ENCODE results near the gene MOGAT2.
"Not testable (repeated sequence)": the region's sequence is repeated elsewhere in the genome, so short reads cannot be mapped to it uniquely, and the experiment has no call there.

MOGAT2 gene

GRCh38 chr11:75719340-75720239, 2.0 kb downstream of the MOGAT2 start:
- no peak for DNase-seq (ENCODE audit: low read depth)

- no peak for DNase-seq (ENCODE audit: low read depth)
Observed at GRCh38 chr11:75720639-75721038, 3.0 kb downstream of the MOGAT2 start.

- no peak for DNase-seq (ENCODE audit: low read depth)
Observed at GRCh38 chr11:75721852-75722668, 4.4 kb downstream of the MOGAT2 start.

DNA sequence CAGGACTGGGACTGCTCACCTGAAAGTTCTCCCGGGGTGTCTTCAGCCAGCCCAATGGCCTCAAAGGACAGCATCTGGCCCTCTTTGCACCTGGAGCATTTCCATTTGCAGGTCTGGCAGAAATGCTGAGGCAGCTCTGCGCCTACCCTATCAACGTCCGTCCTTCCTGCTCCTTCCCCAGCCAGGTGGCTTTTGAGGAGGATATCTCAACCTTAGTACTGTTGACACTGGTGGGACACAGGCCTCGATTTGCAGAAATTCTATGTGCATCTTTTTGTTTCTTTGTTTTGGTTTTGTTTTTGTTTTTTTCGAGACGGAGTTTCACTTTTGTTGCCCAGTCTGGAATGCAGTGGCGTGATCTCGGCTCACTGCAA, 5.0 kb downstream of the MOGAT2 start:
- no peak for DNase-seq (ENCODE audit: low read depth)

DNA sequence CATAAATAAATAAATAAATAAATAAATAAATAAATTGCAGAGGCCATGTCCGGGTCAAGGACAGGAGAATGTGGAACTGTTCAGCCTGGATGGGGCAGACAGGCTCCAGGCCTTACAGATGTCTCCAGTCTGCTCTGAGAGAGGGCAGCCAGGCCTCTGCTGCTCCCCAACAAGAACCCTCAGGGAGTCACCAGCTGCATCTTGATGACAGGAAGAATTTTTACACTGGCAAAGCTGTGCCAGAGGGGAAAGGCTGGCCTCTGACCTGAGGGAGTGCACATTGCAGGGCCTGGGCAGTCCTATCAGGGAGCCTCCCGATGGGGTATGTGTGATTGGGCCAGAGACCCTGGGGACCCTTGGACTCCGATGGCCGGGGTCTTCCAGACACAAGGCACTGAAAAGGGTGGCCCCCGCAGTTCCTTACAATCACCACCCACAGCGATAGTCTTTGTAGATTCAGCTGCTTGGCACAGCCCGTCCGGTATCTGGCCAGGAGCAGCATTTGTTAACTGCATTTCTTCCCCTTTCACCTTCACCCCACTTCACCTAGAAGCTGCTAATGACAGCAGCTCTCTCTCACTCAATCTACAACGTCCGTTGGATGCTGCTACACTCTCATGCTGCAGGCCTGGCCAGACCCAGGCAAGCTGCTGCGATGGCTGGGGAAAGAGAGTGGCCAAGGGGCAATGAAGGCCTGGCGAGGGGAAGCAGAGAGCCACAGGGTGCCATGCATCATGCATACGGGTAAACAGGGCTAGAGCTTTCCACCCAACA, 8.1 kb downstream of the MOGAT2 start:
- DNase-seq (ENCODE audit: low read depth) = no peak

GRCh38 chr11:75728992-75729391, 11.4 kb downstream of the MOGAT2 start:
- no peak for DNase-seq (ENCODE audit: low read depth)

- DNase-seq (ENCODE audit: low read depth) = no peak
Observed at GRCh38 chr11:75731095-75731494, 13.5 kb downstream of the MOGAT2 start.

- no peak for DNase-seq (ENCODE audit: low read depth)
Observed at GRCh38 chr11:75733071-75733430, 15.4 kb downstream of the MOGAT2 start.

DNA sequence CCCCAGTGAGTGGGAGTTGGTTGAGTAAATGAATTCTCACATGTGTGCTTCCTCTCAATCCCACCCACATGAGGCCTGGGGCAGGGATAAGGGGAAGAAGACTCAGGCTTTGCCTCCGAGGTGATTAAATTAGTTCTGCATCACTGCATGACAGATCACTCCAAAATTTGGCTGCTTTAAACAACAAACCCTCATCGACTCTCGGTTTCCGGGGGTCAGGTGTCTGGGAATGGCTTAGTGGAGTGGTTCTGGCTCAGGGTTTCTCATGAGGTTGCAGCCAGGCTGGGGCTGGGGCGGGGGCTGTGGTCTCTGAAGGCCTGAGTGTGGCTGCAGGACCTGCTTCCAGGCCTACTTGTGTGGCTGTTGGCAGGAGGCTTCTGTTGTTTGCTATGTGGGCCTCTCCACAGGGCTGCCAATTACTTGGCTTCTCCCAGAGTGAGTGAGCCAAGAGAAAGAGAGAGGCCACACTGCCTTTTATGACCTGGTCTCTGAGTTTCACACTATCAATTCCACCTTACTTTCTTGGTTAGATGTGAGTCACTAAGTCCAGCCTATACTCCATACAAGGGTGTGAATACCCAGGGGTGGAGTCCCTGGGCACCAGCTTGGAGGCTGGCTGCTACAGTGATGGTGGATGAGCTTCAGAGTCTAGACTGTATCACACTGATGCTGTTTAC, 15.9 kb downstream of the MOGAT2 start:
- no peak for DNase-seq (ENCODE audit: low read depth)

GRCh38 chr11:75734491-75735180, 17.0 kb downstream of the MOGAT2 start:
- DNase-seq (ENCODE audit: low read depth) = no peak

GRCh38 chr11:75735181-75735845, 17.7 kb downstream of the MOGAT2 start:
- DNase-seq (ENCODE audit: low read depth) = no peak

DNA sequence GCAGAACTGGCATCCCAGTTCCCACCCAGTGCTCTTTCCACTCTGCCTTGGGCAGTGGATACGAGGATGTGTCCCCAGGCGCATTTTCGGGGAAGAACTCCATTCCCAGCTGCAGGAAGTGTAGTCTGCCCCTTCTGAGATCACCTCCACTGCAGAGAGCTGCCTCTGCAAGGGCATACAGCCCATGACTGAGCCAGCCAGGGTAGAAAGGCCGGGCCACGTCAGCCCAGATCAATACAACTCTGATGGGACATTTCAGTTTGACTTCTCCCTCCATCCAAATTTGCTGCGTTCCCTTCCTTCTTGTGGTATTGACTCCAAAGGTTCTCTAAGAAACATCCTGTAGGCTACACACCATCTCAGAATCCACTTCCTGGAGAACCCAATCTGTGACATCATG, 19.7 kb downstream of the MOGAT2 start:
- DNase-seq (ENCODE audit: low read depth) = no peak

- DNase-seq (ENCODE audit: low read depth) = no peak
Observed at GRCh38 chr11:75740681-75741080, 23.0 kb downstream of the MOGAT2 start.

DNA sequence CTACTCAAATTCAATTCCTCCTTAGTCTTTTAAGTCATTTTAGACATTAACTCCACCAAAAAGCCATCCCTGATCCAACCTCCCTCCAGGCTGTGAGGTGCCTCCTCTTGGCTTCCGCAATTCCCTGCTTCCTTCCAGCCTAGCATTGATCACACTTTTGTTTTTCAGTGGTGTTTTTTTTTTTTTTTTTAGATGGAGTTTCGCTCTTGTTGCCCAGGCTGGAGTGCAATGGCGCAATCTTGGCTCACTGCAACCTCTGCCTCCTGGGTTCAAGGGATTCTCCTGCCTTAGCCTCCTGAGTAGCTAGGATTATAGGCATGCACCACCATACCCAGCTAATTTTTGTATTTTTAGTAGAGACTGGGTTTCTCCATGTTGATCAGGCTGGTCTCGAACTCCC, 25.5 kb downstream of the MOGAT2 start:
- not testable (repeated sequence) for DNase-seq (ENCODE audit: low read depth)

DNA sequence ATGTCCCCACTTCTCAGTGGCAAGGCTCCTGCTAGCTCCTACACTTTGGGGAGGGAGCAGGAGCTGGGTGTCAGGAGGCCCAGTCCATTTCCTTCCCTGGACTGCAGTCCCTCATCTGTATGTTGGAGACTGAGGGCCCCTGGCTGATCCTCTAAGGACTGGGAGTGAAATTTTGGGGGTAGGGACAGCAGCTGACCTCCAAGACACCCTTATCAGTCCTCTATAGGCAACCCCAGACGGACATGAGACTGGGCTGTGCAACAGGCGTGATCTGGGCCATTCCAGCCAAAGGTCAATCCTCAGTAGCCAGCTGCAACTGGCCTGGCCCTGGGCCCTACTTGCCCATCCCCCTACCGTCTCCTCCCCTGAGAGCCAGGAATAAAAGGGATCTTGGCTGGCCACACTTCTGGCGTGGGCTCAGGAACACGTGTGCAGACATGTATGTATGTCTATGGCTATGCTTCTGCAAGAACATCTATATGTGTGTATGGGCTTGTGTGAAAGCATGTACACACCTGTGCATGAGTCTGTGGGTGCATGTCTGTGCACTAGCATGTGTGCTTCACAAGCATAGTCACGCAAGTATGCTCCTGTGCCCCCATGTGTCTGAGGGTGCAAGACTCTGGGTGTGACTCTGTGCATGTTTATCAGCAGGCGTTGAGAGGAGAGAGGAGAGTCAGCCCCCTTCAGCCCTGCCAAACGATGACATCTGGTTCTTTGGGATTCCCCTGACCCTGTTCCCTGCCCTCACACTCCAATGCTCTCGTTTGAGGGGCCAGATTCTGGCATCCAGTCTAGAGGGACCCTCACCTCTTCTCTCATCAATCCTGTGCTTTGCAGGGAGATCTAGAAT, 26.3 kb downstream of the MOGAT2 start:
- no peak for DNase-seq (ENCODE audit: low read depth)

GRCh38 chr11:75745807-75746206, 28.2 kb downstream of the MOGAT2 start:
- DNase-seq (ENCODE audit: low read depth) = no peak

DNA sequence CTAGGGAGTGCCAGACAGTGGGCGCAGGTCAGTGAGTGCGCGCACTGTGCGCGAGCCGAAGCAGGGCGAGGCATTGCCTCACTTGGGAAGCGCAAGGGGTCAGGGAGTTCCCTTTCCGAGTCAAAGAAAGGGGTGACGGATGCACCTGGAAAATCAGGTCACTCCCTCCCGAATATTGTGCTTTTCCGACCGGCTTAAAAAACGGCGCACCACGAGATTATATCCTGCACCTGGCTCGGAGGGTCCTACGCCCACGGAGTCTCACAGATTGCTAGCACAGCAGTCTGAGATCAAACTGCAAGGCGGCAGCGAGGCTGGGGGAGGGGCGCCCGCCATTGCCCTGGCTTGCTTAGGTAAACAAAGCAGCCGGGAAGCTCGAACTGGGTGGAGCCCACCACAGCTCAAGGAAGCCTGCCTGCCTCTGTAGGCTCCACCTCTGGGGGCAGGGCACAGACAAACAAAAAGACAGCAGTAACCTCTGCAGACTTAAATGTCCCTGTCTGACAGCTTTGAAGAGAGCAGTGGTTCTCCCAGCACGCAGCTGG, 31.2 kb downstream of the MOGAT2 start:
- DNase-seq (ENCODE audit: low read depth) = not testable (repeated sequence)

DNA sequence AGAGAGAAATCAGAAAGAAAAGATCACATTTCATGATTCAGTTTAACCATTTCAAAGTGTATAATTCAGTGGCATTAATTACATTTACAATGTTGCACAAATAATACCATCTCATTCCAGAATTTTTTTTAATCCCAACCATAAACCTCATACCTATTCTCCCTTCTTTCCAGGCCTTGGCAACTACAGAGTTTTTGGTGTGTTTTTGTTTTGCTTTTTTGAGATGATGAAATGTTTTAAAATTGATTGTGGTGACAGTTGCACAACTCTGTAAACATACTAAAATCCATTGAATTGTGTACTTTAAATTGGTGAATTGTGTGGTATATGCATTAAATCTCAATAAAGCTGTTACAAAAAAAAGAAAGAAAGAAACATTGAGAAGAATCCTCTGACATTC, 37.3 kb downstream of the MOGAT2 start:
- not testable (repeated sequence) for DNase-seq (ENCODE audit: low read depth)

DNA sequence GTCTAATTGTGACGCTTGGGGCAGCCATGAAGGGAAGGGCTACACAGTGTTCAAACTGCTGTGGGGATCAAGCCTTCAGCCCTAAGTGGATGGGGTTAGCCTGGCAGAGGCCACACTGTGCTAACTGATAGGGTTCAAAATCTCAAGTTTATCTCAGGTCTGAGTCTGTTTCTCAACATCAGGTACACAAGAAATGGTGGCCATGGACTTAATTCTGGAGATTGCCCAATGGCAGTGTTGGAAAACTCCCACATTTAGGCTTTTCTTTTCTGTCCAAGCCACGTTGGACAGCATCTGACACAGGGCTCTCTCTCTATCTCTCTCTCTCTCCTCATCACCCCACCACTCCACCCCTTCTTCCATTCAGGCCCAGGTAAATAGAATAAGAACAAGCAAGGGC, 40.0 kb downstream of the MOGAT2 start:
- DNase-seq (ENCODE audit: low read depth) = no peak

DNA sequence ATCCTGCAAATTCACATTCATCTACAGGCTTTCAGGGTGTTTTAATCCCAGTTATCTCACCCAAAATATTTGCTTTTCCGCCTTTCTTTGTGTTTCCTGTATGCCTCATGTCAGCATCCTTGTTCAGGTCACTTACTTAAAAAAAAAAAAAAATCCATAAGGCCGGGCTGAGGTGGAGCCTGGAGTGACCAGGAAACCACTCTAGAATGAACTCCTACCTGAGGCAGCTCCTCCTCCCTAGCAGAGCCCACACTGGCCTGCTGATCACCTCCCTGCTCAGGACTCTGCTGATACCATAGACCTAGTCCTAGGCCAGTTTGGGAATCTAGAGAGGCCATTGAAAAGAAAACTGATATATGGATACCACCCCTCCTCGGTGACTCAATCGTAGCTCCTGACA, 42.2 kb downstream of the MOGAT2 start:
- no peak for DNase-seq (ENCODE audit: low read depth)
